Measurements from ENCODE around the gene FCER1G. TPM values are rescaled to one million over a fixed set of nuclear protein-coding genes. Genes with fewer than 3 reads are reported as not detected.

The FCER1G gene
- total RNA-seq, 2 donors from 2014 or later, result 0.68 to 0.69 TPM

GRCh38 chr1:161172349-161172748, 42.7 kb upstream of the FCER1G start:
- Histone ChIP-seq H3K27me3 (ENCODE audit: control insufficient read depth, insufficient read depth, low read length, poor library complexity, severe bottlenecking) (no peaks in the 10 kb centered on the region), H3K9me3 (ENCODE audit: control insufficient read depth, low read length) (no peaks in the 10 kb centered on the region), H3K4me1 (ENCODE audit: control insufficient read depth, insufficient read depth, low read length) (no peaks in the 10 kb centered on the region), H3K27ac (ENCODE audit: low read depth, low read length) (no peak overlapping the region), H3K4me3 (ENCODE audit: low read length) (no peak overlapping the region), H3K36me3 (ENCODE audit: control insufficient read depth, insufficient read depth, low read length) (peaks cover 59% of the 10 kb centered on the region), H3K9ac (ENCODE audit: extremely low read depth, low read length, poor library complexity, severe bottlenecking) (no peak overlapping the region)
- Mint-ChIP-seq H3K27ac (no peak overlapping the region), H3K4me3 (no peak overlapping the region), H3K9me3 (no peaks in the 10 kb centered on the region), H3K27me3 (ENCODE audit: insufficient read depth) (no peaks in the 10 kb centered on the region), H3K36me3 (ENCODE audit: low read depth) (peaks cover 47% of the 10 kb centered on the region), H3K4me1 (peaks cover 6% of the 10 kb centered on the region)
- TF ChIP-seq, protein P1, sequence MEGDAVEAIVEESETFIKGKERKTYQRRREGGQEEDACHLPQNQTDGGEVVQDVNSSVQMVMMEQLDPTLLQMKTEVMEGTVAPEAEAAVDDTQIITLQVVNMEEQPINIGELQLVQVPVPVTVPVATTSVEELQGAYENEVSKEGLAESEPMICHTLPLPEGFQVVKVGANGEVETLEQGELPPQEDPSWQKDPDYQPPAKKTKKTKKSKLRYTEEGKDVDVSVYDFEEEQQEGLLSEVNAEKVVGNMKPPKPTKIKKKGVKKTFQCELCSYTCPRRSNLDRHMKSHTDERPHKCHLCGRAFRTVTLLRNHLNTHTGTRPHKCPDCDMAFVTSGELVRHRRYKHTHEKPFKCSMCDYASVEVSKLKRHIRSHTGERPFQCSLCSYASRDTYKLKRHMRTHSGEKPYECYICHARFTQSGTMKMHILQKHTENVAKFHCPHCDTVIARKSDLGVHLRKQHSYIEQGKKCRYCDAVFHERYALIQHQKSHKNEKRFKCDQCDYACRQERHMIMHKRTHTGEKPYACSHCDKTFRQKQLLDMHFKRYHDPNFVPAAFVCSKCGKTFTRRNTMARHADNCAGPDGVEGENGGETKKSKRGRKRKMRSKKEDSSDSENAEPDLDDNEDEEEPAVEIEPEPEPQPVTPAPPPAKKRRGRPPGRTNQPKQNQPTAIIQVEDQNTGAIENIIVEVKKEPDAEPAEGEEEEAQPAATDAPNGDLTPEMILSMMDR (conservative IDR thresholded peaks at IDR 0.05), result no peak
- no peak for DNase-seq
- WGBS, 2 experiments (ENCODE audit: insufficient coverage in 1 of 2, insufficient read length in 1 of 2), result 78 to 100% methylated on average over 1 of the region's 1 CpG

- Mint-ChIP-seq H3K27ac (no peak overlapping the region), H3K9me3 (no peaks in the 10 kb centered on the region), H3K27me3 (ENCODE audit: insufficient read depth) (no peaks in the 10 kb centered on the region), H3K4me1 (peaks cover 9% of the 10 kb centered on the region), H3K4me3 (no peak overlapping the region), H3K36me3 (ENCODE audit: low read depth) (peaks cover 47% of the 10 kb centered on the region)
- Histone ChIP-seq H3K27ac (ENCODE audit: low read depth, low read length) (no peak overlapping the region), H3K4me3 (ENCODE audit: low read length) (no peak overlapping the region), H3K27me3 (ENCODE audit: control insufficient read depth, insufficient read depth, low read length, poor library complexity, severe bottlenecking) (no peaks in the 10 kb centered on the region), H3K9me3 (ENCODE audit: control insufficient read depth, low read length) (no peaks in the 10 kb centered on the region), H3K36me3 (ENCODE audit: control insufficient read depth, insufficient read depth, low read length) (peaks cover 59% of the 10 kb centered on the region), H3K4me1 (ENCODE audit: control insufficient read depth, insufficient read depth, low read length) (no peaks in the 10 kb centered on the region), H3K9ac (ENCODE audit: extremely low read depth, low read length, poor library complexity, severe bottlenecking) (no peak overlapping the region)
- DNase-seq, result no peak
- WGBS, 2 experiments (ENCODE audit: insufficient coverage in 1 of 2, insufficient read length in 1 of 2), result 83 to 88% methylated on average over 2 to 4 of the region's 4 CpGs
- TF ChIP-seq, protein P1 (conservative IDR thresholded peaks at IDR 0.05), result no peak
These were observed 42.2 kb upstream of the FCER1G start for GRCh38 chr1:161172776-161173376.

DNA sequence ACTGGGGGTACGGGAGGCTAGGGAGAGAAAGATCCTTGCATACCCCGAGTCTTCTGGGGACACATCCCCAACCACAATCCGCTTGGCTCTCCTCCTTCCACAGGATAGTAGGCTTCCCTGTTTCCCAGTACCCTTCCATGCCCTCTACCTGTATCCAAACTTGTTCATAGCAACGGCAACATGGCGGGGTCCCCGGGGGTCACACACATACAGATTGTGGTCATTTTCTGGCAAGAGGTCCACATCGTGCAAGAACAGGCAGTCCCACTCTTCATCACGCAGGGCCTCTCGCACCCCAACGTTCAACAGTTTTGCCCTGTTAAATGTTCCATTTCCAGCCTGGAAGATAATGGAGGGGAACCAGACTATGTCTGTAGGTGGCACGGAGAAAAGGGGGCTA, 41.4 kb upstream of the FCER1G start:
- H3K36me3 Mint-ChIP-seq (ENCODE audit: low read depth), result peaks cover 47% of the 10 kb centered on the region
- peaks cover 4% of the 10 kb centered on the region for H3K4me1 ChIP-seq (ENCODE audit: control insufficient read depth, insufficient read depth, low read length)
- peaks cover 14% of the 10 kb centered on the region for H3K4me1 Mint-ChIP-seq
- TF ChIP-seq, protein P1 (conservative IDR thresholded peaks at IDR 0.05), result no peak
- no peak overlapping the region for H3K4me3 ChIP-seq (ENCODE audit: low read length)
- no peaks in the 10 kb centered on the region for H3K27me3 ChIP-seq (ENCODE audit: control insufficient read depth, insufficient read depth, low read length, poor library complexity, severe bottlenecking)
- no peak overlapping the region for H3K4me3 Mint-ChIP-seq
- H3K27ac ChIP-seq (ENCODE audit: low read depth, low read length), result no peak overlapping the region
- H3K27me3 Mint-ChIP-seq (ENCODE audit: insufficient read depth), result no peaks in the 10 kb centered on the region
- no peak overlapping the region for H3K9ac ChIP-seq (ENCODE audit: extremely low read depth, low read length, poor library complexity, severe bottlenecking)
- no peaks in the 10 kb centered on the region for H3K9me3 Mint-ChIP-seq
- DNase-seq, result no peak
- no peak overlapping the region for H3K27ac Mint-ChIP-seq
- 96 to 97% methylated on average over 5 to 11 of the region's 11 CpGs for WGBS, 2 experiments (ENCODE audit: insufficient coverage in 1 of 2, insufficient read length in 1 of 2)
- no peaks in the 10 kb centered on the region for H3K9me3 ChIP-seq (ENCODE audit: control insufficient read depth, low read length)
- peaks cover 58% of the 10 kb centered on the region for H3K36me3 ChIP-seq (ENCODE audit: control insufficient read depth, insufficient read depth, low read length)

Measured in endodermal cell (in vitro differentiated cells).